ENCODE data around the gene ARMH4. TPM values are rescaled to one million over a fixed set of nuclear protein-coding genes. Genes with fewer than 3 reads are reported as not detected.
A peak's percentile ranks its signal among the peaks of the same experiment; 100 is the strongest.

Gene ARMH4
- total RNA-seq, 6 experiments from 2014 or later = 2.6 to 6.5 (median 3.7) TPM

DNA sequence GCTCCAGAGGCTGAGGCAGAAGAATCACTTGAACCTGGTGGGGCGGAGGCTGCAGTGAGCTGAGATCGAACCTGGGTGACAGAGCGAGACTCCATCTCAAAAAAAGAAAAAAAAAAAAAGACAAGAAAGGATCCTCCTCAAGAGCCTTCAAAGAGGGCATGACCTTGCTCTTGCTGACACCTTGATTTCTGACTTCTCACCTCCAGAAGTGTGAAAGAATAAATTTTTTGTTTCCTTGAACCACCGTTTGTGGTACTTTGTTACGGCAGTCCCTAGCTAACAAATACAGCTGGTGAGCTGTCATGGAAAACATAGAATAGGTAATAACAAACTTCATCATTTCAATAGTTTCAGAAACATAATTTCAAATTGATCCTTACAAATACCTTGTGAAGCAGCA, 46.1 kb upstream of the ARMH4 start:
- no peak overlapping the region for H3K27ac Mint-ChIP-seq
- H3K36me3 Mint-ChIP-seq (ENCODE audit: low read depth) = no peaks in the 10 kb centered on the region
- DNase-seq = no peak
- H3K27me3 Mint-ChIP-seq (ENCODE audit: insufficient read depth) = peaks cover 14% of the 10 kb centered on the region
- peaks cover 19% of the 10 kb centered on the region for H3K4me1 Mint-ChIP-seq (ENCODE audit: low read depth)
- no peak overlapping the region for H3K4me3 Mint-ChIP-seq
- H3K9me3 Mint-ChIP-seq = no peaks in the 10 kb centered on the region
- TF ChIP-seq, protein P1, sequence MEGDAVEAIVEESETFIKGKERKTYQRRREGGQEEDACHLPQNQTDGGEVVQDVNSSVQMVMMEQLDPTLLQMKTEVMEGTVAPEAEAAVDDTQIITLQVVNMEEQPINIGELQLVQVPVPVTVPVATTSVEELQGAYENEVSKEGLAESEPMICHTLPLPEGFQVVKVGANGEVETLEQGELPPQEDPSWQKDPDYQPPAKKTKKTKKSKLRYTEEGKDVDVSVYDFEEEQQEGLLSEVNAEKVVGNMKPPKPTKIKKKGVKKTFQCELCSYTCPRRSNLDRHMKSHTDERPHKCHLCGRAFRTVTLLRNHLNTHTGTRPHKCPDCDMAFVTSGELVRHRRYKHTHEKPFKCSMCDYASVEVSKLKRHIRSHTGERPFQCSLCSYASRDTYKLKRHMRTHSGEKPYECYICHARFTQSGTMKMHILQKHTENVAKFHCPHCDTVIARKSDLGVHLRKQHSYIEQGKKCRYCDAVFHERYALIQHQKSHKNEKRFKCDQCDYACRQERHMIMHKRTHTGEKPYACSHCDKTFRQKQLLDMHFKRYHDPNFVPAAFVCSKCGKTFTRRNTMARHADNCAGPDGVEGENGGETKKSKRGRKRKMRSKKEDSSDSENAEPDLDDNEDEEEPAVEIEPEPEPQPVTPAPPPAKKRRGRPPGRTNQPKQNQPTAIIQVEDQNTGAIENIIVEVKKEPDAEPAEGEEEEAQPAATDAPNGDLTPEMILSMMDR (IDR thresholded peaks at IDR 0.05) = no peak

DNA sequence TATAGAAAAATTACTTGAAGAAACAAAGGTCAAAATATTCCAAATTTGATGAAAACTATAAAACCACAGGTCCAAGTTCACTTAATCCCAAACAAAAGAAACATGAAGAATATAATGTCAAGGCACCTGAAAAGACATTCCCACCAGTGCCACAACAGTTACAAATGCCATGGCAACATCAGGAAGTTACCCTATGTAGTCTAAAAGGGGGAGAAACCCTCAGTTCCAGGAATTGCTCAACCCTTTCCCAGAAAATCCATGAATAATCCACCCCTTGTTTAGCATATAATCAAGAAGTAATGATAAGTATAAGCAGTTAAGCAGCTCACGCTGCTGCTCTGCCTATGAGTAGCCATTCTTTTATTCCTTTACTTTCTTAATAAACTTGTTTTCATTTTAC, 44.2 kb upstream of the ARMH4 start:
- TF ChIP-seq, protein P1 (IDR thresholded peaks at IDR 0.05) = no peak

DNA sequence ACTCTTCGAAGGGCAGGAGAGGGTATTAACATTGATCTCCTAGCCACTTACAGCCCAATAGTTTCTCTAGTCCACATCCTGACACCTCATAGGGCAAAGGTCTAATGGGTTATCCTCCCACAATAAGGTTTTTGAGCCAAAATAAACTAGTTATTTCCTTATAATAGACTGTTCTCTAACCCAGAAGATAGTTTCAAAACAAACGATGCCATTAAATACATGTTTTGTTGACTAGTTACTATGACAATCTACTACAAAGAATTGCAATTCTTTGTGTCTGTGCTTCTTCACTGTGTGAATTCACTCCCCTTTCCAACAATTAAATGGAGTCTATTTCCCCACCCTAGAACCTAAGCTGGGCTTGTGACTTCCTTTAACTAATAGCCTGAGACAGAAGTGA, 41.5 kb upstream of the ARMH4 start:
- peak; percentile 4 for DNase-seq
- H3K27ac Mint-ChIP-seq = no peak overlapping the region
- no peaks in the 10 kb centered on the region for H3K9me3 Mint-ChIP-seq
- no peaks in the 10 kb centered on the region for H3K4me1 Mint-ChIP-seq (ENCODE audit: low read depth)
- TF ChIP-seq, protein P1 (IDR thresholded peaks at IDR 0.05) = no peak
- H3K27me3 Mint-ChIP-seq (ENCODE audit: insufficient read depth) = peaks cover 21% of the 10 kb centered on the region
- H3K36me3 Mint-ChIP-seq (ENCODE audit: low read depth) = no peaks in the 10 kb centered on the region
- no peak overlapping the region for H3K4me3 Mint-ChIP-seq

More for the DNA sequence above, 44.2 kb upstream of the ARMH4 start:
- H3K36me3 Mint-ChIP-seq (ENCODE audit: low read depth) = no peaks in the 10 kb centered on the region
- no peak for DNase-seq
- H3K4me1 Mint-ChIP-seq (ENCODE audit: low read depth) = peaks cover 11% of the 10 kb centered on the region
- no peak overlapping the region for H3K27ac Mint-ChIP-seq
- no peaks in the 10 kb centered on the region for H3K9me3 Mint-ChIP-seq
- peaks cover 21% of the 10 kb centered on the region for H3K27me3 Mint-ChIP-seq (ENCODE audit: insufficient read depth)
- no peak overlapping the region for H3K4me3 Mint-ChIP-seq

DNA sequence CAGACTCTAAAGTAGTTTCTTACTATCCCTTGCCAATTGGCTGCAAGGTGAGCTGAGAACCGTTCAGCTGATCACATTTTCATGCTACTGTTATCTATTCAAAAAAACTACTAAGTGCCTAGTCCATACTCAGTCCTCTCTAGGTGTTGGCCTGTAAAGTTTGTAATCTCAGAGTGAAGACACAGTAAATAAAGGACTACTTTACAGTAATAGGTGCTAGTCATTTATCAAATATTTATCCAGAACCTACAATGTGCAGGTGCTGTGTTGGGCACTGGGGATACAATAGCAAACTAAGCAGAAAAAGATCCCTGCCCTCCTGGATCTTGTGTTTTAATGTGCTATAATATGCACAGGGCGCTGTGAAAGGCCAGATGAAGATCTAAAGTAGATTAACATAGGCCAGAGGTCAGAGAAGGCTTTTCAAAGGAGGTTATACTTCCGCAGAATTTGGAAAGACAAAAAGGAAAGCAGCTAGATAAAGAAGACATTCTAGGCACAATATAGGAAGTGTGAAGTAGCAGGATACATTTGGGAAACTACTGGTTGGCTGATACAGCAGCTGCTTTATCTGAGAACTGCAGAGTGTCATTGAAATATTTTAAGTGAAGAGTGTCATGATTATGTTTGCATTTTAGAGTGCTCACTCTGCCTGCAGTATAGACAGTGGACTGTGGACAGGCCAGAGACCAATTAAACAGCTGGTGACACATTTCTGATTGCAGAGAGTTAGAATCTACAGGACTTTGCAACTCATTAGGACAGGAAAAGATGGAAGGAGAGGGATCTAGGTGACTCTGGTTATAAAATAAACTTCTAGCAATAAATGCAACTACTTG, 40.0 kb upstream of the ARMH4 start:
- peaks cover 21% of the 10 kb centered on the region for H3K27me3 Mint-ChIP-seq (ENCODE audit: insufficient read depth)
- H3K36me3 Mint-ChIP-seq (ENCODE audit: low read depth) = no peaks in the 10 kb centered on the region
- TF ChIP-seq, protein P1 (IDR thresholded peaks at IDR 0.05) = no peak
- H3K4me1 Mint-ChIP-seq (ENCODE audit: low read depth) = no peaks in the 10 kb centered on the region
- no peak for DNase-seq
- H3K27ac Mint-ChIP-seq = no peak overlapping the region
- no peak overlapping the region for H3K4me3 Mint-ChIP-seq
- no peaks in the 10 kb centered on the region for H3K9me3 Mint-ChIP-seq

DNA sequence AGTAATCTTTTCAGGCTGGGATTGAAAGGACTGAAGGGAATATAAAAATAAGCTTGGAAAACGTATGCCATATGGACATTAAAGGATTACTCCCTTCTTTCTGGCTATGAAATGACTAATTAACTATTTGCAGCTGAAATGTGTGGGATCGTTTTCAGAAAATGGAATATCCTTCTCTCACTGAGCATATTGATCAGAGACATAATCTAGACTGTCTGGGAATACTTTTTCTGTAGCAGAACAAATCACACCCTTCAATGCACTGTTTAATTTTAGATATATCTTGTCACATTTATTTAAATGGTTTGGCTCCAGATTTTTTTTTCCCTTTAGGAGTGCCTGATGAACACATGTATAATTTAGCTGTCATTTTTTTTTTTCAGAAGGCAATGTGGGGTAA, 37.2 kb upstream of the ARMH4 start:
- Mint-ChIP-seq H3K9me3 (no peaks in the 10 kb centered on the region), H3K36me3 (ENCODE audit: low read depth) (no peaks in the 10 kb centered on the region), H3K4me3 (no peak overlapping the region), H3K4me1 (ENCODE audit: low read depth) (no peaks in the 10 kb centered on the region), H3K27ac (no peak overlapping the region), H3K27me3 (ENCODE audit: insufficient read depth) (peaks cover 16% of the 10 kb centered on the region)
- TF ChIP-seq, protein P1 (IDR thresholded peaks at IDR 0.05) = no peak
- no peak for DNase-seq

Measured in HFFc6 (cell line).